A172 (cell line): ENCODE measurements around the gene ARG2. TPM values are rescaled to one million over a fixed set of nuclear protein-coding genes. Genes with fewer than 3 reads are reported as not detected.

ENCODE experiments used
- DNase-seq: peaks from one replicate; pipeline ENCODE4 v3.0.0-alpha.2; 2015; ENCODE audit warnings: low spot score
- total RNA-seq: library from RNA; depleted of rRNA; stranded (reverse); fragments of >200 nt; shearing (Covaris generic); gene quantifications from 2 replicates; pipeline ENCODE4 v1.2.3, GENCODE V29; 2014; rRNA removed

Gene ARG2
- total RNA-seq, 1 experiment from 2014 or later = 2.4 TPM

DNA sequence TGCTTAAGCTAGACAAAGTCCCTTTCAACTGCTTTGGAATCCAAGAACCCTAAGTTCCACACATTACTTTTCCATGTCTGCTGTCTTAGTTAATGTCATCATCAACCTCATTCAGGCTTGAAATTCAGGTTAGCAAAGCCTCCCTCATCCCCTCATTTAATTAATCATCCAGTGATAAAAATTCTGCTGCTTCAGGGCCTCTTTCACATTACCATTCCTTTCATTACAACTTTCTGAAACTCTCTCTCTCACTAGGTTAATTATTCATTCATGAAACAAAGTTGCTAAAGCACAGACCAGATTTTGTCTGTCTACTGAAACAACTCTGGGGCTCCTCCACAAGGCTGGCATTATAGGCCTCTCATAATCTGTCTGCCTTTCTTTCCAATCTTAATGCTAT lies 64.1 kb downstream of the ARG2 start:
- DNase-seq = no peak

GRCh38 chr14:67690011-67690410 lies 70.3 kb downstream of the ARG2 start:
- no peak for DNase-seq

- DNase-seq = peak; percentile 89
Measured at GRCh38 chr14:67694791-67695393, 75.2 kb downstream of the ARG2 start.

DNA sequence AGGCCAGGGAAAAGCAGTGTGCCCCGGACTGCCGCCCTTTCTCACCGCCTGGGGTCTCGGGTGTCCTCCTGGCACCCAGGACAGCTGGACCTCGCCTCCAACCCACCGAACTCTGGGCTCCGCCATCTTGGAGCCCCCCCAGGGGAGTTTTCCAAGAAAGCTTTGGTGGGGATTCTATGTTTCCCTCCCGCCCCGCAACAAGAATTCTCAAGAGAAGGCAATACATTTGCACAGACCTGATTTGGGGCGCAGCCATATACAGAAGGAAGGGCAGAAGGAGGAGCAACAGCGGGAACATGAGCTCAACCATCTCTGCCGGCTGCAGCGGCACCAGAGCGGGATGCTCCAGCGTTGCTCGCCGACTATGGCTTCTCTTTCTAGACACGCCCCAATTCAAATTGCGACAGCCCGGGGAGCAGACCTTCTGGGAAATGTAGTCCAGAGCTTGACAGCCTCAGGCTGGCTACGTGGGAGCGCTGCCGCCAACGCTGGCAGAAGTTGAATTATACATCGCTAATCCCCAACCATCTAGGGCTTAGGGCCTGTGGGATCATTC lies 75.8 kb downstream of the ARG2 start, which contains the start of gene RDH11:
RDH11 (minus strand) TSS at position 371 of the 556 bp plus-strand sequence; CDS start at position 310, 61 bp downstream.
- peak; percentile 77 for DNase-seq

DNA sequence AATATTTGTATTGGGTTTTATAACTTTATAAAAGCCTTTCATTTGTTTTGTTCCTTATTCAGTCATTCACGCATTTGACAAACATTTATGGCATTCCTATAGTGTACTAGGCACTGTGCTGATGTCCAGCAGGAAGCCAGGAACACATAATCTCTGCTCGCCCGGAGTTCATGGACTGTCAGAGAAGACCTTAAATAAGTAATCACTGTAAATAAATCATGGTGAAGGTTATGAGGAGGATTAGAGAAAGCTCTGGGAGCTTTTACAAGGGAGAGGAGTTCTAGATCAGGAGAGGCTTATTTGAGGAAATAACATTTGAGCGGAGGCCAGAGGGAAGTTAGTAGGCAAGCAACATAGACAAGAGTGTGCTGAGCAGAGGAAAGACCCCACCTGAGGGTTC lies 77.3 kb downstream of the ARG2 start:
- DNase-seq = no peak

- no peak for DNase-seq
Measured at GRCh38 chr14:67698179-67698578, 78.5 kb downstream of the ARG2 start.

Other genes starting within 250 kb of the ARG2 start
- 0.69 and 4.1 TPM in 2 replicates for gene PLEK2, start 207.8 kb upstream of the ARG2 start, total RNA-seq
- 2.0 and 3.1 TPM in 2 replicates for gene TMEM229B, start 131.2 kb upstream of the ARG2 start, total RNA-seq
- gene PLEKHH1, start 86.6 kb upstream of the ARG2 start, total RNA-seq = 1.3 and 5.0 TPM in 2 replicates
- gene PIGH, start 19.7 kb upstream of the ARG2 start, total RNA-seq = 11.5 and 18.6 TPM in 2 replicates
- 27.7 and 28.4 TPM in 2 replicates for gene VTI1B, start 54.7 kb downstream of the ARG2 start, total RNA-seq
- gene RDH11, start 75.8 kb downstream of the ARG2 start, total RNA-seq = 44.1 and 45.8 TPM in 2 replicates
- 0.17 TPM in 1 of 2 replicates, not detected in the other for gene RDH12, start 82.0 kb downstream of the ARG2 start, total RNA-seq
- 6.7 and 8.2 TPM in 2 replicates for gene ZFYVE26, start 196.7 kb downstream of the ARG2 start, total RNA-seq
- gene RAD51B, start 199.9 kb downstream of the ARG2 start, total RNA-seq = 17.6 and 38.2 TPM in 2 replicates